ENCODE data around the gene CHN2.

The CHN2 gene

GRCh38 chr7:29284696-29285443 is 90.3 kb downstream of the CHN2 start:
- no peak overlapping the region for H3K4me3 ChIP-seq (ENCODE audit: low read depth, low read length)
- no peak for TF ChIP-seq CTCF (IDR thresholded peaks at IDR 0.05; ENCODE audit: borderline replicate concordance, insufficient read depth, low read depth, low read length)

GRCh38 chr7:29285444-29285793 is 90.8 kb downstream of the CHN2 start:
- no peak for TF ChIP-seq CTCF (IDR thresholded peaks at IDR 0.05; ENCODE audit: borderline replicate concordance, insufficient read depth, low read depth, low read length)
- H3K4me3 ChIP-seq (ENCODE audit: low read depth, low read length) = no peak overlapping the region

GRCh38 chr7:29285861-29286260 is 91.3 kb downstream of the CHN2 start:
- TF ChIP-seq CTCF (IDR thresholded peaks at IDR 0.05; ENCODE audit: borderline replicate concordance, insufficient read depth, low read depth, low read length) = no peak
- no peak overlapping the region for H3K4me3 ChIP-seq (ENCODE audit: low read depth, low read length)

GRCh38 chr7:29287366-29287765 is 92.8 kb downstream of the CHN2 start:
- H3K4me3 ChIP-seq (ENCODE audit: low read depth, low read length) = no peak overlapping the region
- TF ChIP-seq CTCF (IDR thresholded peaks at IDR 0.05; ENCODE audit: borderline replicate concordance, insufficient read depth, low read depth, low read length) = no peak

- TF ChIP-seq CTCF (IDR thresholded peaks at IDR 0.05; ENCODE audit: borderline replicate concordance, insufficient read depth, low read depth, low read length) = no peak
- H3K4me3 ChIP-seq (ENCODE audit: low read depth, low read length) = no peak overlapping the region
Observed at GRCh38 chr7:29288181-29289091, 93.9 kb downstream of the CHN2 start.

- H3K4me3 ChIP-seq (ENCODE audit: low read depth, low read length) = no peak overlapping the region
Observed at GRCh38 chr7:29289156-29290021, 94.8 kb downstream of the CHN2 start.

More at GRCh38 chr7:29289156-29290021, 94.8 kb downstream of the CHN2 start:
- TF ChIP-seq CTCF (IDR thresholded peaks at IDR 0.05; ENCODE audit: borderline replicate concordance, insufficient read depth, low read depth, low read length) = no peak
